ENCODE data around the gene SDHAF4.
"Not testable (repeated sequence)": the region's sequence is repeated elsewhere in the genome, so short reads cannot be mapped to it uniquely, and the experiment has no call there.

The SDHAF4 gene

DNA sequence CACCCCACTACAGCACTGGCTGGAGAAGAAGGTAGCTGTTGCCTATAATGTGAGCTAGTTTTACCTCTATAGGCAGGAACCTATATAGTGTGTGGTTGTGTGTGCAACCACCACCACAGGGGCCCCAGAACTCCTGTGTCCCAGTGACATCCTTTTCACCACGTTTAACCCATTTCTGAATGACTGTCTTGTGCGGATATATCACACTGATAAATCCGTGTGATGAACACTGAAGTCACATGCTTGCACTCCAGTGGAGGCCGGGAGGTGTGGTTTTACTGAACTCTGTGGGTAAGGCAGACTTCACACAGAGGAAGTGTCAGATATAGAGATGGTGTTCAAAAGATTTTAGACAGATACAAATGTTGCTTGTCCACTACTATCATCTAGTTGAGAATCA, 32.5 kb downstream of the SDHAF4 start:
- Histone ChIP-seq H3K4me3 (ENCODE audit: low read length) (no peak overlapping the region), H3K36me3 (ENCODE audit: control insufficient read depth, low read depth, low read length) (no peaks in the 10 kb centered on the region), H3K4me1 (ENCODE audit: control insufficient read depth, low read depth, low read length) (peaks cover 19% of the 10 kb centered on the region), H3K9me3 (ENCODE audit: control insufficient read depth, low read depth, low read length) (no peaks in the 10 kb centered on the region), H3K27me3 (ENCODE audit: control insufficient read depth, insufficient read depth, low read length) (no peaks in the 10 kb centered on the region), H3K9ac (ENCODE audit: low read length) (no peak overlapping the region), H3K27ac (ENCODE audit: low read length) (no peak overlapping the region)

DNA sequence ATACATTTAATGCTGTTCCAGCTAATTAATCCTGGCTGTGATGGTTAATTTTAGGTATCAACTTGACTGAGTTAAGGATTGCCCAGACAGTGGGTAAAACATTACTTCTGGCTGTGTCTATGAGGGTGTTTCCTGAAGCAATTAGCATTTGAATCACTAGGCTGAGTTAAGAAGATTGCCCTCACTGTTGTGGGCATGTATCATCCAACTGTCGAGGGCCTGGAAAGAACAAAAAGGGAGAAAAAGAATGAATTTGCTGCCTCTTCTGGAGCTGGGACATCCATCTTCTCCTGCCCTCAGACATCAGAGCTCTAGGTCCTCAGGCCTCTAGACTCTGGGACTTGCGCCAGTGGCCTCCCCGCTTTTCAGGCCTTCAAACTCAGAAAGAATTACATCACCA, 34.3 kb downstream of the SDHAF4 start:
- Histone ChIP-seq H3K4me3 (ENCODE audit: low read length) (no peak overlapping the region), H3K4me1 (ENCODE audit: control insufficient read depth, low read depth, low read length) (peaks cover 19% of the 10 kb centered on the region), H3K9ac (ENCODE audit: low read length) (no peak overlapping the region), H3K27me3 (ENCODE audit: control insufficient read depth, insufficient read depth, low read length) (no peaks in the 10 kb centered on the region), H3K27ac (ENCODE audit: low read length) (no peak overlapping the region), H3K9me3 (ENCODE audit: control insufficient read depth, low read depth, low read length) (no peaks in the 10 kb centered on the region), H3K36me3 (ENCODE audit: control insufficient read depth, low read depth, low read length) (no peaks in the 10 kb centered on the region)

DNA sequence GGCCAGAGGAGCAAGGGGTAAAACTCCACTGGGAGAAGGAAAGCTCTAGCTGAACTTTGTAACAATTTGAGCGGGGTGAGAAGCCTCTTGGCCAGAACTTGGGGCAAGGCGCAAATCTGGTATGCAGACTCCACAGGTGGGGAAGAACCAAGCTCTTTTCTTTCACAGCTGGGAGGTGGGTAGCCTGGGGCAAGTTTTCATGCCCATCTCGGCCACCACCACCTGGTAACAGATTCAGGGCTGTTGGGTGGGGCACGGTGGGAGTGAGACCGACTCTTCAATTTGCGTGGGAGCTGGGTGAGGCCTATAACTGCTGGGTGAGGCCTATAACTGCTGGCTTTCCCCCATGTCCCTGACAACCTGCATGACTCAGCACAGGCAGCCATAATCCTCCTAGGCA, 37.5 kb downstream of the SDHAF4 start:
- H3K9ac ChIP-seq (ENCODE audit: low read length), result no peak overlapping the region
- peaks cover 19% of the 10 kb centered on the region for H3K4me1 ChIP-seq (ENCODE audit: control insufficient read depth, low read depth, low read length)
- H3K27me3 ChIP-seq (ENCODE audit: control insufficient read depth, insufficient read depth, low read length), result no peaks in the 10 kb centered on the region
- no peaks in the 10 kb centered on the region for H3K9me3 ChIP-seq (ENCODE audit: control insufficient read depth, low read depth, low read length)
- H3K4me3 ChIP-seq (ENCODE audit: low read length), result no peak overlapping the region
- no peak overlapping the region for H3K27ac ChIP-seq (ENCODE audit: low read length)
- no peaks in the 10 kb centered on the region for H3K36me3 ChIP-seq (ENCODE audit: control insufficient read depth, low read depth, low read length)

DNA sequence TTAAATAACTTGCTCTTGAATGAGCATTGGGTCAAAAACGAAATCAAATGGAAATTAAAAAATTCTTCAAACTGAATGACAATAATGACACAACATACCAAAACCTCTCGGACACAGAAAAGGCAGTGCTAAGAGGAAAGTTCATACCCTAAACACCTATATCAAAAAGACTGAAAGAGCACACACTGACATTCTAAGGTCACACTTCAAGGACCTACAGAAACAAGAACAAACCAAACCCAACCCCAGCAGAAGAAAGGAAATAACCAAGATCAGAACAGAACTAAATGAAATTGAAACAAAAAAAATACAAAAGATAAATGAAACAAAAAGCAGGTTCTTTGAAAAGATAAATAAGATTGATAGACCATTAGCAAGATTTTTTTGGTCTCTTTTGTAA, 40.6 kb downstream of the SDHAF4 start:
- H3K4me3 ChIP-seq (ENCODE audit: low read length); H3K4me1 ChIP-seq (ENCODE audit: control insufficient read depth, low read depth, low read length); H3K9me3 ChIP-seq (ENCODE audit: control insufficient read depth, low read depth, low read length); H3K27me3 ChIP-seq (ENCODE audit: control insufficient read depth, insufficient read depth, low read length); H3K9ac ChIP-seq (ENCODE audit: low read length); H3K27ac ChIP-seq (ENCODE audit: low read length); H3K36me3 ChIP-seq (ENCODE audit: control insufficient read depth, low read depth, low read length): not testable (repeated sequence)

DNA sequence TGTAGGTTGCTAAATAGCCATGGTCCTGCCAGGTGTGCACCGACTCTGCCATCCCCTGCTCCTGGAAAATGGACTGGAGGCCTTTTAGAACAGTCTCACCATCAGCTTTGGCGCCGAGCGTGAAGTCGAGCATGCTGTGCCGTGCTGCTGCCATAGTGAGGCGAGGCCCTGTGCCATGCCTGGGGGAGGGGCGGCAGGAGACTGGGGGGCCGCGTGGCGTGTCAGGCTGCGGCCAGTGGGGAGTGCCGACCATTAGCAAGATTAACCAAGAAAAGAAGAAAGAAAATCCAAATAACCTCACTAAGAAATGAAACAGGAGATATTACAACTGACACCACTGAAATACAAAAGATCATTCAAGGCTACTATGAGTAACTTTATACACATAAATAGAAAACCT, 42.5 kb downstream of the SDHAF4 start:
- H3K9me3 ChIP-seq (ENCODE audit: control insufficient read depth, low read depth, low read length); H3K4me3 ChIP-seq (ENCODE audit: low read length); H3K27me3 ChIP-seq (ENCODE audit: control insufficient read depth, insufficient read depth, low read length); H3K4me1 ChIP-seq (ENCODE audit: control insufficient read depth, low read depth, low read length); H3K27ac ChIP-seq (ENCODE audit: low read length); H3K9ac ChIP-seq (ENCODE audit: low read length); H3K36me3 ChIP-seq (ENCODE audit: control insufficient read depth, low read depth, low read length): not testable (repeated sequence)

DNA sequence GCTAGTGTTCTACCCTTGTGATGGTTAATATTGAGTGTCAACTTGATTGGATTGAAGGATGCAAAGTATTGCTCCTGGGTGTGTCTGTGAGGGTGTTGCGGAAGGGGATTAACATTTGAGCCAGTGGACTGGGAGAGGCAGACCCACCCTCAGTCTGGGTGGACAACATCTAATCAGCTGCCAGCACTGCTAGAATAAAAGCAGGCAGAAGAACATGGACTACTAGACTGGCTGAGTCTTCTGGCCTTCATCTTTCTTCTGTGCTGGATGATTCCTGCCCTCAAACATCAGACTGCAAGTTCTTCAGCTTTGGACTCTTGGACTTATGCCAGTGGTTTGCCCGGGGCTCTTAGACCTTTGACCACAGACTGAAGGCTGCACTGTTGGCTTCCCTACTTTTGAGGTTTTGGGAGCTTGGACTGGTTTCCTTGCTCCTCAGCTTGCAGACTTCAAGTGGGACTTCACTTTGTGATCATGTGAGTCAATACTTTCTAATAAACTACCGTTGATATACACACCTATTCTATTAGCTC, 50.1 kb downstream of the SDHAF4 start:
- H3K4me1 ChIP-seq (ENCODE audit: control insufficient read depth, low read depth, low read length), result no peaks in the 10 kb centered on the region
- no peak overlapping the region for H3K9ac ChIP-seq (ENCODE audit: low read length)
- no peak overlapping the region for H3K27ac ChIP-seq (ENCODE audit: low read length)
- no peak overlapping the region for H3K4me3 ChIP-seq (ENCODE audit: low read length)
- H3K9me3 ChIP-seq (ENCODE audit: control insufficient read depth, low read depth, low read length), result no peaks in the 10 kb centered on the region
- no peaks in the 10 kb centered on the region for H3K27me3 ChIP-seq (ENCODE audit: control insufficient read depth, insufficient read depth, low read length)
- no peaks in the 10 kb centered on the region for H3K36me3 ChIP-seq (ENCODE audit: control insufficient read depth, low read depth, low read length)

DNA sequence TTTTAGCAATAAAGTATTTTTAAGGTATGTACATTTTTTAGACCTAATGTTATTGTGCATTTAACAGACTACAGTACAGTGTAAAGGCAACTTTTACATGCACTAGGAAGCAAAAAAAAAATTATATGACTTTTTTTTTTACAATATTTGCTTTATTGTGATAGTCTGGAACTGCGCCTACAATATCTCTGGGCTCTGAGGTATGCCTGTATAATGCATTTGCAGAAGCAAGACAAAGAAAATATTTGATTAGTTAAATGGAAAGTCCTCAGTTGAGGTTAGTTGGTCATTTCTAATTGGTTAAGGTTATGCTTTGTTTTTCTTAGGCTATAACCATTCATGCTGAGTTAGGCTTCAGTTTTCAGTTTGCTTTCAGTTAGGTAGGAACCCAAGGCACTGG, 54.0 kb downstream of the SDHAF4 start:
- H3K27me3 ChIP-seq (ENCODE audit: control insufficient read depth, insufficient read depth, low read length), result no peaks in the 10 kb centered on the region
- no peaks in the 10 kb centered on the region for H3K36me3 ChIP-seq (ENCODE audit: control insufficient read depth, low read depth, low read length)
- no peaks in the 10 kb centered on the region for H3K9me3 ChIP-seq (ENCODE audit: control insufficient read depth, low read depth, low read length)
- no peak overlapping the region for H3K4me3 ChIP-seq (ENCODE audit: low read length)
- H3K4me1 ChIP-seq (ENCODE audit: control insufficient read depth, low read depth, low read length), result no peaks in the 10 kb centered on the region
- no peak overlapping the region for H3K27ac ChIP-seq (ENCODE audit: low read length)
- no peak overlapping the region for H3K9ac ChIP-seq (ENCODE audit: low read length)

DNA sequence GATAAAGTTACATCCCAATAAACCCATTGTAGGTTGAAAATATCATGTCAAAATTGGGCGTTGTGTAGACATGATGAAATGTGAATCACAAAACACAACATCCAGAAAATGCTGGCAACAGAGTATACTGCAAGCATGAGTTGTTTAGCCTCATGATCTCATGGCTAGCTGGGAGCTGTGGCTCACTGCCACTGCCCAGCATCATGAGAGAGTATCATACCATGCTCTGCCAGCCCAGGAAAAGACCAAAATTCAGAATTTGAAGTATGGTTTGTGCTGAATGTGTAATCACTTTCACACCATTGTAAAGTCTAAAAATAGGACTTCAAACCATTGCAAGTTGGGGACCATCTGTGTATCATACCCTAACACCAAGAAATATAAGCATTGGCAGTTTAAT, 55.7 kb downstream of the SDHAF4 start:
- no peaks in the 10 kb centered on the region for H3K9me3 ChIP-seq (ENCODE audit: control insufficient read depth, low read depth, low read length)
- H3K27ac ChIP-seq (ENCODE audit: low read length), result no peak overlapping the region
- H3K27me3 ChIP-seq (ENCODE audit: control insufficient read depth, insufficient read depth, low read length), result no peaks in the 10 kb centered on the region
- no peak overlapping the region for H3K9ac ChIP-seq (ENCODE audit: low read length)
- H3K4me3 ChIP-seq (ENCODE audit: low read length), result no peak overlapping the region
- no peaks in the 10 kb centered on the region for H3K4me1 ChIP-seq (ENCODE audit: control insufficient read depth, low read depth, low read length)
- H3K36me3 ChIP-seq (ENCODE audit: control insufficient read depth, low read depth, low read length), result no peaks in the 10 kb centered on the region

DNA sequence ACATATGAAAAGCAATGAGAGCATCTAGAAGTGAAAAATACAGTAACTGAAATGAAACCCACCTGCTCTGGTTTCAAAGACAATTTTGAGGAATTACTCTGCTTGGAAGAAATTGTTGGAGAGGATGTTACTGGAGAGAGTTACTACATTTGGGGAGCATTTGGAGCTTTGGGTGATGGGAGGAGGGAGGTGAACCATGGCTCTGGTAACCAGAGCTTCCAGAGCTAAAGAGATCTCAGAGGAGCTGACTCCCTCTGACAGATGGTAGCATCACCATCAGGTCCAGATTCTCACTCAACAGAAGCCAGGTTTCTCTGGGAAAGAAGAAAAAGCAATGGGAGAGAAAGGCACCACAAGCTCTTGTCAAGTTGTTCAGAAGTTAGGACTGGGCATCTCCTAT, 58.7 kb downstream of the SDHAF4 start:
- Histone ChIP-seq H3K9ac (ENCODE audit: low read length) (no peak overlapping the region), H3K27ac (ENCODE audit: low read length) (no peak overlapping the region), H3K27me3 (ENCODE audit: control insufficient read depth, insufficient read depth, low read length) (no peaks in the 10 kb centered on the region), H3K4me3 (ENCODE audit: low read length) (no peak overlapping the region), H3K36me3 (ENCODE audit: control insufficient read depth, low read depth, low read length) (no peaks in the 10 kb centered on the region), H3K4me1 (ENCODE audit: control insufficient read depth, low read depth, low read length) (no peaks in the 10 kb centered on the region), H3K9me3 (ENCODE audit: control insufficient read depth, low read depth, low read length) (no peaks in the 10 kb centered on the region)

DNA sequence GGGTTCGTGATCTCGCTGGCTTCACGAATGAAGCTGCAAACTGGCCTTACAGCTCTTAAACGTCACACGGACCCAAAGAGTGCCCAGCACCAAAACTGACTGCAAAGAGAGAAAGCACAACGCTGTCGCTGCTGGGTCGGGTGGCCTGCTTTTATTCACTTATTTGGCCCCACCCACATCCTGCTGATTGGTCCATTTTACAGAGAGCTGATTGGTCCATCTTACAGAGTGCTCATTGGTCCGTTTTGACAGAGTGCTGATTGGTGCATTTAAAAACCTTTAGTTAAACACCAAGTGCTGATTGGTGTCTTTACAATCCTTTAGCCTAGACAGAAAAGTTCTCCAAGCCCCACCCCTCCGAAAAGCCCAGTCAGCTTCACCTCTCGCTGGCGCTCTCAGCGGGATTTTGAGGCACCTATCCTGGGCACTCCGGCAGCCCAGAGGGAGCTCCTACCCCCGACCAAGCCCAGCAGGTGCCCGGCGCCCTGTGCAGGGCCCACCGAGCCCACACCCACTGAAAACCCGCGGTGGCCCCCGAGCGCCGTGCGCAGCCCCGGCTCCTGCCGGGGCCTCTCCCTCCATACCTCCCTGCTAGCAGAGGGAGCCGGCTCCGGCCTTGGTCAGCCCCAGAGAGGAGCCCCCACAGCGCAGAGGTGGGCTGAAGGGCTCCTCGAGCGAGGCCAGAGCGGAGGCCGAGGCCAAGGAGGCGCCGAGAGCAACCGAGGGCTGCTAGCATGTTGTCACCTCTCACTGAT, 60.9 kb downstream of the SDHAF4 start:
- H3K27me3 ChIP-seq (ENCODE audit: control insufficient read depth, insufficient read depth, low read length), result no peaks in the 10 kb centered on the region
- no peak overlapping the region for H3K9ac ChIP-seq (ENCODE audit: low read length)

DNA sequence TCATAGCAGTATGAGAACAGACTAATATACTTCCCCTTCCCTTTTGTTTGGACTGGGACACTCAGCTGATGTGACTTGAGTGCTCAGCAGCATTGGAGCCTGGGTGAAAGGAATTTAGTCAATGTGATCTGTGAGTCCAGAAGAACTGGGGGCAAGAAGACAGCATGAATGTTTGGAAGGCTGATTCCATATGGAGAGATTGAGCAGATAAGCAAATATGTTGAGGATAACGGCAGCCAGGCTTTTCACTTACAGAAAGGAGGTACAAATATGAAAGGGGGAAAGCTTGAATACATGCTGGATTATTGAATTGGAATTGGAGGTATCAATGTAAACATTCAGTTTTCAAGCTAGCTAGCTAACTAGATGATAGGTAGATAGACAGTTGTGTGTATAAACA, 63.2 kb downstream of the SDHAF4 start:
- Histone ChIP-seq H3K27ac (ENCODE audit: low read length) (no peak overlapping the region), H3K36me3 (ENCODE audit: control insufficient read depth, low read depth, low read length) (no peaks in the 10 kb centered on the region), H3K9me3 (ENCODE audit: control insufficient read depth, low read depth, low read length) (no peaks in the 10 kb centered on the region), H3K4me1 (ENCODE audit: control insufficient read depth, low read depth, low read length) (no peaks in the 10 kb centered on the region), H3K27me3 (ENCODE audit: control insufficient read depth, insufficient read depth, low read length) (no peaks in the 10 kb centered on the region), H3K9ac (ENCODE audit: low read length) (no peak overlapping the region), H3K4me3 (ENCODE audit: low read length) (no peak overlapping the region)

More for the DNA sequence above, 60.9 kb downstream of the SDHAF4 start:
- no peaks in the 10 kb centered on the region for H3K36me3 ChIP-seq (ENCODE audit: control insufficient read depth, low read depth, low read length)
- H3K4me1 ChIP-seq (ENCODE audit: control insufficient read depth, low read depth, low read length), result no peaks in the 10 kb centered on the region
- H3K4me3 ChIP-seq (ENCODE audit: low read length), result no peak overlapping the region
- no peak overlapping the region for H3K27ac ChIP-seq (ENCODE audit: low read length)
- H3K9me3 ChIP-seq (ENCODE audit: control insufficient read depth, low read depth, low read length), result no peaks in the 10 kb centered on the region

DNA sequence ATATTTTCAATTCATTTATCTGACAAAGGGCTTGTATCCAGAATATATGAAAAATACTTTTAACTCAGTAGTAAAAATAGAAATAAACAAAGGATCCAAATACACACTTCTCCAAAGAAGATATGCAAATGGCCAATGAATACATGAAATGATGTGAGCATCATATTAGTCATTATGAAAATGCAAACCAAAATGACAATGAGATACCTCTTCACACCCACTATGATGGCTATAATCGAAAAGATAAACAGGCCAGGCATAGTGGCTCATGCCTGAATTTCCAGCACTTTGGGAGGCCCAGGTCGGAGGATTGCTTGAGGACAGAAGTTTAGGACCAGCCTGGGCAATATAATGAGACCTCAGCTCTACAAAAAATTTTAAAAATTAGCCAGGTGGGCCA, 67.1 kb downstream of the SDHAF4 start:
- H3K27me3 ChIP-seq (ENCODE audit: control insufficient read depth, insufficient read depth, low read length), result no peaks in the 10 kb centered on the region
- H3K36me3 ChIP-seq (ENCODE audit: control insufficient read depth, low read depth, low read length), result no peaks in the 10 kb centered on the region
- H3K9me3 ChIP-seq (ENCODE audit: control insufficient read depth, low read depth, low read length), result no peaks in the 10 kb centered on the region
- no peaks in the 10 kb centered on the region for H3K4me1 ChIP-seq (ENCODE audit: control insufficient read depth, low read depth, low read length)
- no peak overlapping the region for H3K27ac ChIP-seq (ENCODE audit: low read length)
- no peak overlapping the region for H3K9ac ChIP-seq (ENCODE audit: low read length)
- H3K4me3 ChIP-seq (ENCODE audit: low read length), result no peak overlapping the region

Data from iPS-18a (cell line).